ENCODE data around the gene VCP. TPM values are rescaled to one million over a fixed set of nuclear protein-coding genes. Genes with fewer than 3 reads are reported as not detected.
"Not testable (repeated sequence)": the region's sequence is repeated elsewhere in the genome, so short reads cannot be mapped to it uniquely, and the experiment has no call there.

Gene VCP
- polyA plus RNA-seq, 3 donors, result 245 to 269 (median 246) TPM

DNA sequence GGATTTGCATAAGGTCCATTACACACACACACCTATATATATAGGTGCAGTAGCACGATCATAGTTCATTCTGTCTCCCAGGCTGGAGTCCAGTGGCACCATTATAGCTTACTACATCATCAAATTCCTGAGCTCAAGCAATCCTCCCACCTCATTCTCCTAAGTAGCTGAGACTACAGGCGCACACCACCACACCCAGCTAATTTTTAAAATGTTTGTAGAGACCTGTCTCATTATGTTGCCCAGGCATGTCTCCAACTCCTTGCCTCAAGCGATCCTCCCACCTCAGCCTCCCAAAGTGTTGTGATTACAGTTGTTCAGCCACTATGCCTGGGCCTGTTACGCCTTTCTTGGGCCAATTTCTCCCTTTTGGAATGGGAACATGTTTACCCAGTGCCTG, 43.2 kb downstream of the VCP start:
- no peak for DNase-seq

DNA sequence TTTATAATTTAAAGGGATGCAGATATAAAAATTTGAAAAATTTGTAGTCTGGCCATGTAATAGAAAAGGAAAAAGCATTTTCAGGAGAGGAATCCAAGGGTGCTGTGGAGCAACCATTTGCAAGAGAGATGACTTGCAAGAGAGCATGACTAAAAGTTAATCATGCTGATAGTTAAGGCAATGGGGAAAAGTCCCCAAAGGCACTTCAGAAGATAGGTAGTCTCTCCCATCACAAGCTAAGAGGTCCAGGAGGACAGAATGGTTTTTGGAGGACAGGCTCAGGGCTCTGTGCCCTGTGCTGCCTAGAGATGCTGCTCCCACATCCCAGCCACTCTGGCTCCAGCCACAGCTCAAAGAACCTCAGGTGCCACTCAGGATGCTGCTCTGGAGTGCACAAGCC, 44.1 kb downstream of the VCP start:
- DNase-seq, result no peak

DNA sequence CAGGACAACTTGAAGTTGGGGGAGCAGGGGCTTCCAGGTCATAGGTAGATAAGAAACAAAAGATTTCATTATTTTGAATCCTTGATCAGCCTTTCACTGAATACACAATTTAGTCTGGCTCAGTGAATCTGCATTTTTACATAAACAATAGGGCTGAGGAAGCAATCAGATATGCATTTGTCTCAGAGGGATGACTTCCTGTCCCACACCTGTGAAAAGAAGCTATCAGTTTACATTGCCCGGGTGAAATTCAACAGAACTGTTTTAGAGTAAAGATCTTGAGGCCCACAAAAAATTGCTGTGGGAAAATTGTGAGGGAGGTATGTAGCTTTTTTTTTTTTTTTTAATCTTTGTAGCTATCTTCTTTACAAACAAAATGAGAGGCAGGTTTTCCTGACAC, 44.6 kb downstream of the VCP start:
- DNase-seq, result no peak

DNA sequence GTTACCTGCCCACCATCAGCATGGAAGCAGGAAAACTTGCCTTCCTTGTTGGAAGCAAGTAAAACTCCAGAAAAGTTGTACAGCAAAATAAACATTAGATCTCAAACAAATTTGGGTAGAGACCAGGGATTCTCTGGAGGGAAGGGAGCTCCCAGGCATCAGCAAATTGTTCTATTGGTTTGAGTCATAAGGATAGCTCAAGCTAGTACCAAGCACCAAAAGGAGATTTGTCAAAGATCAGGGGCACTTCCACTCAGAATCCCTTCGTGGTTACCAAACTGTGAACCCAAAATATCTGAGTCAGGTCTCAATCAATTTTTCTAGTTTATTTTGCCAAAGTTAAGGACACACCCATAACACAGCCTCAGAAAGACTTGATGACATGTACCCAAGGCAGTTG, 45.1 kb downstream of the VCP start:
- DNase-seq, result no peak

DNA sequence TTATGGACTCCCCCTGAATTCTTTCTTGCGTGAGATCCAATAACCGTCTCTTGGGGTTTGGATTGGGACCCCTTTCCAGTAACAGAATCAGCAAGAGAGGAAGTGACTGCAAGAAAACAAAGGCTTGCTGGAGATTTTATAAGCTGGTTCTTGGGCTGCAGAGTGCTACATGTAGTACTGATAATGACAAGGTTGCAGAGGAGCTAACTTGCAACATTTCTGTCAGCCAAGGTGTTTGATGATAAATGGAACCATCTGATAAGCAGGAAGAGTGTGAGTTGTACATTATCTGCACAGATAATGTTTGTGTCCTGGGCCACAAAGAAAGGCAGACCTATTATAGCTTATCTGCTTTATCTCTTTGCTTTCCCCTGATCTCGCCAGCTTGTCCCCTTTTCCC, 45.8 kb downstream of the VCP start:
- DNase-seq, result no peak

DNA sequence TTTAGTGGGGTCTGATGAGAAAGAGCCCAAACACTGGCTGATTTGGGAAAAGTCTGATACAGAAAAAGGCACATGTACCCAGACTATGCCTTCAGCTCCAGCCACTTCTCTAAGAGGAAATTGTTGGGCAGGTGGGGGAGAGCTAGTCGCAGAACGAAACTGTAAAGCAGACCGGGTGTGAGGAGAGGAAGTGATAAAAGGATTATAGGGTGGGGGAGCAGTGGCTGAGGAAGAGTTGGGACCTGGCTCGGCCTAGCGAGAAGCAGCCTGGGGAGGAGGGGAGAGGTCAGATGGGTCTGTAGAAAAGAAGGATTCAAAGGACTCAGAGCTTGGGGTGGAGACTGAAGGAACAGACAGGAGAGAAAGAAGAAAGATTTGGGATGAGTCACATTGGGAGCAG, 49.0 kb downstream of the VCP start:
- DNase-seq, result not testable (repeated sequence)

DNA sequence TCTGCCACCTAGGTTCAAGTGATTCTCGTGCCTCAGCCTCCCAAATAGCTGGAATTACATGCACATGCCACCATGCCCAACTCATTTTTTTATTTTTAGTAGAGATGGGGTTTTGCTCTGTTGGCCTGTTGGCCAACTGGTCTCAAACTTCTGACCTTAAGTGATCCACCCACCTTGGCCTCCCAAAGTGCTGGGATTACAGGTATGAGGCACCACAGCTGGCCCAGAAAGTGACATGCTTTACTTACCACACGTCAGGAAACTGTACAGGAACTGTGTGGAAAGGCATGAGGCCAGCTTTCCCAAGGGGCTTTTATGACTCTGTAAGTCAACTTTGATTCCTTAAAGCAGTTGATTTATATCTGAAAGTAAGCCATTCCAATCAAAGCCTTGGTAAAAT, 57.9 kb downstream of the VCP start:
- no peak for DNase-seq

DNA sequence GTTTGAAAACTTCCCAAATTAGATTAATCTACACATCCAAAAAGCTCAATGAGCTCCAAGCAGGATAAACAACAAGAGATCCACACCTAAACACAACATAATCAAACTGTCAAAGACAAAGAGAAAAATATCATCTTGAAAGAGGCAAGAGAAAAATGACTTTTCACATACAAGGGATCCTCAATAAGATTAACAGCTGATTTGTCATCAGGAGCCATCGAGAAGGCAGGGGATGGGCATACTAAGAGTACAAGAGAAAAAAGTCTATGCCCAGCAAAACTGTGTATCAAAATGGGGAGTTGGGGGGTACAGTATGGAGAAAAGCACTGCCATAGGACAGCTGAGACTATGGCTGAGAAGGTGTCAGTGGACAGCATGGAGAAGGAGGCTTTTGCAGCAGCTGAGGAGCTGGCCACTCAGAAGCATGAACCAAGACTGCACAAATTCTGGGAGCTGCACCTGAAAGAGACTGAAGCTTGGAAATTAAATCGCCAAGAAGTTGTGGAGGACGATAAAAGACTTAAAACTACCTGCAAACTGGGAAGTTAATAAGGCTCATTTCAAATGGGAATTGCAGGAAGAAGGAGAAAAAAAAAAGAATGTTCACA, 62.0 kb downstream of the VCP start:
- DNase-seq, result no peak

Other genes starting within 250 kb of the VCP start
- gene PHF24, start 114.3 kb downstream of the VCP start, polyA plus RNA-seq (ENCODE audit: insufficient read length in 3 of 3), result under 1 TPM; 0.13 to 0.40 (median 0.13) TPM
- 10 to 100 TPM in 2 of 3 donors, 1 to 10 TPM in 1; 9.9 to 12.0 (median 10.0) TPM for gene DNAJB5, start 82.9 kb downstream of the VCP start, polyA plus RNA-seq (ENCODE audit: insufficient read length in 3 of 3)
- 10 to 100 TPM; 40.8 to 47.8 (median 41.4) TPM for gene FANCG, start 7.3 kb upstream of the VCP start, polyA plus RNA-seq (ENCODE audit: insufficient read length in 3 of 3)
- 10 to 100 TPM; 33.0 to 44.2 (median 44.0) TPM for gene PIGO, start 24.0 kb upstream of the VCP start, polyA plus RNA-seq (ENCODE audit: insufficient read length in 3 of 3)
- 100 to 1,000 TPM; 138 to 145 (median 144) TPM for gene STOML2, start 30.5 kb upstream of the VCP start, polyA plus RNA-seq (ENCODE audit: insufficient read length in 3 of 3)
- gene ATOSB, start 43.2 kb upstream of the VCP start, polyA plus RNA-seq (ENCODE audit: insufficient read length in 3 of 3), result 10 to 100 TPM; 13.8 to 16.0 (median 15.1) TPM
- gene UNC13B, start 89.4 kb upstream of the VCP start, polyA plus RNA-seq (ENCODE audit: insufficient read length in 3 of 3), result 10 to 100 TPM; 26.4 to 30.7 (median 27.7) TPM

Measured in renal pelvis (tissue), 4 donors.